RWPE1 (cell line): ENCODE results near the gene TAGLN.
"Not testable (repeated sequence)": the region's sequence is repeated elsewhere in the genome, so short reads cannot be mapped to it uniquely, and the experiment has no call there.

ENCODE experiments used
- CTCF ChIA-PET: fragments of 350-600 bp; sonication (Branson Sonifier 250); formaldehyde crosslinking; extraction: SDS; loops from one replicate; lab custom pipeline; 2021; lab: Yijun Ruan, JAX
- POLR2A ChIA-PET: fragments of 400-600 bp; formaldehyde crosslinking; extraction: SDS; loops from one replicate; lab custom pipeline; 2020; ENCODE audit warnings: antibody characterized with exemption; ENCODE audit not compliant: low non-redundant PET; lab: Yijun Ruan, JAX
- DNase-seq: peaks from one replicate; pipeline ENCODE4 v3.0.0; 2012; ENCODE audit warnings: low spot score
- H3K27ac ChIP-seq: fragments of 450-650 bp; 2 replicates; pipeline ENCODE4 v1.5.1; 2017
- TF ChIP-seq, protein P1 (sequence below): fragments of 450-650 bp; conservative IDR thresholded peaks from 2 replicates; pipeline ENCODE4 v1.5.1; 2017; ENCODE audit warnings: low read depth, mild to moderate bottlenecking

TAGLN gene

DNA sequence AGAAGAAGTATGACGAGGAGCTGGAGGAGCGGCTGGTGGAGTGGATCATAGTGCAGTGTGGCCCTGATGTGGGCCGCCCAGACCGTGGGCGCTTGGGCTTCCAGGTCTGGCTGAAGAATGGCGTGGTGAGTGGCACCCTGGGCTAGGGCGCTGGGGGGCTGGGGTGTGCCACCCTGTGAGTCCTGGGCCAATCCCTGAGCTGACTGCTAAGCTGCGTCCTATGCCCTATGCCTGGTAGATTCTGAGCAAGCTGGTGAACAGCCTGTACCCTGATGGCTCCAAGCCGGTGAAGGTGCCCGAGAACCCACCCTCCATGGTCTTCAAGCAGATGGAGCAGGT, 3.9 kb downstream of the TAGLN start:
- ChIA-PET CTCF (interaction anchor here (0.7 kb wide), 1 partner anchor 764 kb away, joined by 3 read pairs; no protein-coding TSS in a partner anchor), POLR2A (no interaction called here)
- TF ChIP-seq, protein P1, sequence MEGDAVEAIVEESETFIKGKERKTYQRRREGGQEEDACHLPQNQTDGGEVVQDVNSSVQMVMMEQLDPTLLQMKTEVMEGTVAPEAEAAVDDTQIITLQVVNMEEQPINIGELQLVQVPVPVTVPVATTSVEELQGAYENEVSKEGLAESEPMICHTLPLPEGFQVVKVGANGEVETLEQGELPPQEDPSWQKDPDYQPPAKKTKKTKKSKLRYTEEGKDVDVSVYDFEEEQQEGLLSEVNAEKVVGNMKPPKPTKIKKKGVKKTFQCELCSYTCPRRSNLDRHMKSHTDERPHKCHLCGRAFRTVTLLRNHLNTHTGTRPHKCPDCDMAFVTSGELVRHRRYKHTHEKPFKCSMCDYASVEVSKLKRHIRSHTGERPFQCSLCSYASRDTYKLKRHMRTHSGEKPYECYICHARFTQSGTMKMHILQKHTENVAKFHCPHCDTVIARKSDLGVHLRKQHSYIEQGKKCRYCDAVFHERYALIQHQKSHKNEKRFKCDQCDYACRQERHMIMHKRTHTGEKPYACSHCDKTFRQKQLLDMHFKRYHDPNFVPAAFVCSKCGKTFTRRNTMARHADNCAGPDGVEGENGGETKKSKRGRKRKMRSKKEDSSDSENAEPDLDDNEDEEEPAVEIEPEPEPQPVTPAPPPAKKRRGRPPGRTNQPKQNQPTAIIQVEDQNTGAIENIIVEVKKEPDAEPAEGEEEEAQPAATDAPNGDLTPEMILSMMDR = no peak
- no peak overlapping the region for H3K27ac ChIP-seq
- DNase-seq = no peak

DNA sequence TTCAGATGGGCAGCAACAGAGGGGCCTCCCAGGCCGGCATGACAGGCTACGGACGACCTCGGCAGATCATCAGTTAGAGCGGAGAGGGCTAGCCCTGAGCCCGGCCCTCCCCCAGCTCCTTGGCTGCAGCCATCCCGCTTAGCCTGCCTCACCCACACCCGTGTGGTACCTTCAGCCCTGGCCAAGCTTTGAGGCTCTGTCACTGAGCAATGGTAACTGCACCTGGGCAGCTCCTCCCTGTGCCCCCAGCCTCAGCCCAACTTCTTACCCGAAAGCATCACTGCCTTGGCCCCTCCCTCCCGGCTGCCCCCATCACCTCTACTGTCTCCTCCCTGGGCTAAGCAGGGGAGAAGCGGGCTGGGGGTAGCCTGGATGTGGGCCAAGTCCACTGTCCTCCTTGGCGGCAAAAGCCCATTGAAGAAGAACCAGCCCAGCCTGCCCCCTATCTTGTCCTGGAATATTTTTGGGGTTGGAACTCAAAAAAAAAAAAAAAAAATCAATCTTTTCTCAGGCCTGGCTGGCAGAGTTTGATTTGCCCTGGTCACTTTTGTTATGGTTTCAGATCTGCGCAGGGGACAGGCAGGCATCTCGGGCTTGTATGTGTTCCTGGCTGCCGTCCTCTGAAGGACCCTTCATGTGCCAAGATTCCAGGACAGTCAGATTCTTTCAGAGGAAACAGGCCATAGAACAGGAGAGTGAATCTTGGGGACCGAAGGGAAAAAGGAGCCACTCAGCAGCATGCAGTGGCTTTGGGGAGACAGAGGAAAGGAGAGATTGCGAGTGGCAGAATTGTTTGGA, 5.3 kb downstream of the TAGLN start:
- H3K27ac ChIP-seq = no peak overlapping the region
- TF ChIP-seq, protein P1 = no peak
- ChIA-PET CTCF (no interaction called here), POLR2A (no interaction called here)
- DNase-seq = no peak

GRCh38 chr11:117205211-117205818, 6.1 kb downstream of the TAGLN start:
- no peak for DNase-seq
- ChIA-PET POLR2A (no interaction called here), CTCF (no interaction called here)
- TF ChIP-seq, protein P1 = no peak
- H3K27ac ChIP-seq = no peak overlapping the region

GRCh38 chr11:117206111-117206510, 6.9 kb downstream of the TAGLN start:
- H3K27ac ChIP-seq, CTCF ChIA-PET, DNase-seq, POLR2A ChIA-PET: not testable (repeated sequence)

DNA sequence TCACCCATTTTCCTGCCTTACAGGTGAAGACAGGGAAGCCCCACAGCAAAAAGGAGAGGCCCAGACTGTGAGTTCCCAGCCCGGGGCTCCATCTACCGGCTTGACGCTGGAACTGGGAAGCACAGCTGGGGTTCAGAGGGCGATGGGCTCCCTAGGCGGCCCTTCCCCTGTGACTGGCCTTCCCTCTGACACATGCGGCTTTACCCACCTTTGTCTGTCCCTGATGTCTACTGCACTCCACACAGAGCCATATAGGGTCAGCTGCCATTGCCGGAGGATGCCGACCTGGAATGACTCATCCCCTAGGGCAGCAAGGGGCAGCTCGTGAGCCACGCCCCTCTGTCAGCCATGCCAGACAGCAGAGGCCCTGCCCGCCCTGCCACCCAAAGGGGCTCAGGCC, 7.7 kb downstream of the TAGLN start:
- DNase-seq, CTCF ChIA-PET, H3K27ac ChIP-seq, POLR2A ChIA-PET: not testable (repeated sequence)

DNA sequence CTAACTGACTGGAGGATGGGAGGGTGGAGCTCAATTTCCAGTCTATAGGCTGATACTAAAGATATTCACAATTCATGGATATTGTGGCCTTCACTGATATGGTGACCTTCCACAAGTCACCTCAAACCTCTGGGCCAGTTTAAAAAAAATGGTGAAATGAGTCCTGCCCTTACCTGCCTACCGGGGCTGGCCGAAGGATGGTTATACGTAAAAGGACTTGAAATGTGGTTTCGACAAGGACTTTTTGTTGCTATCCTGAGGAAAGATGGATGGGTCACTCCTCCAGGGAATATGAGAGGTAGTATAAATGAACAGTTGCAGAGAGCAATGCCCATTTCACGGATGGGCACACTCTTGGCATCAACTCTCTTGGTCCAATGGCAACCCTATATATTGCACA, 8.3 kb downstream of the TAGLN start:
- CTCF ChIA-PET, DNase-seq, H3K27ac ChIP-seq, POLR2A ChIA-PET: not testable (repeated sequence)

GRCh38 chr11:117208710-117209109, 9.5 kb downstream of the TAGLN start:
- H3K27ac ChIP-seq, CTCF ChIA-PET, POLR2A ChIA-PET, DNase-seq: not testable (repeated sequence)

- DNase-seq, POLR2A ChIA-PET, H3K27ac ChIP-seq: not testable (repeated sequence)
- CTCF ChIA-PET = interaction anchor here (0.6 kb wide), 1 partner anchor 105 kb away, joined by 3 read pairs; no protein-coding TSS in a partner anchor
Observed at GRCh38 chr11:117209351-117210125, 10.4 kb downstream of the TAGLN start.

DNA sequence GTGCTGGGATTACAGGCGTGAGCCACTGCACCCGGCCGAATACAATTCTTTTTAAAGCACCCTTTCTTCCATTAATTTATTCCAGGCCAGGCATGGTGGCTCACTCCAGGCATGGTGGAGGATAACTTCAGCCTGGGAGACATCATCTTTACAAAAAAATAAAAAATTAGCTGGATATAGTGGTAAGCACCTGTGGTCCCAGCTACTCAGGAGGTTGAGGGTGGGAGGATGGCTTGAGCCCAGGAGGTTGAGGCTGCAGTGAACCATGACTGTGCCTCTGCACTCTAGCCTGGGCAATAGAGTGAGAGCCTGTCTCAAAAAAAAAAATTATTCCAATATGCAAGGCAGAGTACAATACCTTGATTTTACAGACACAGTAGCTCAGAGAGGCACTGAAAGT, 11.4 kb downstream of the TAGLN start:
- ChIA-PET POLR2A (interaction anchor here (0.6 kb wide), 1 partner anchor 64 kb away, joined by 3 read pairs; no protein-coding TSS in a partner anchor), CTCF (interaction anchor here (3.3 kb wide), 1 partner anchor 16 kb away, joined by 12 read pairs; no protein-coding TSS in a partner anchor)
- DNase-seq = no peak
- no peak overlapping the region for H3K27ac ChIP-seq
- TF ChIP-seq, protein P1 = no peak
